Measurements from ENCODE around the gene MISP. TPM values are rescaled to one million over a fixed set of nuclear protein-coding genes. Genes with fewer than 3 reads are reported as not detected.

Gene MISP
- total and polyA plus RNA-seq, 9 of the 15 experiments (the other 6 are each of a cell fraction or from before 2014, with no cell fraction given): 0.04 to 0.29 (median 0.05) TPM; not detected in 5

- TF ChIP-seq, protein P1, sequence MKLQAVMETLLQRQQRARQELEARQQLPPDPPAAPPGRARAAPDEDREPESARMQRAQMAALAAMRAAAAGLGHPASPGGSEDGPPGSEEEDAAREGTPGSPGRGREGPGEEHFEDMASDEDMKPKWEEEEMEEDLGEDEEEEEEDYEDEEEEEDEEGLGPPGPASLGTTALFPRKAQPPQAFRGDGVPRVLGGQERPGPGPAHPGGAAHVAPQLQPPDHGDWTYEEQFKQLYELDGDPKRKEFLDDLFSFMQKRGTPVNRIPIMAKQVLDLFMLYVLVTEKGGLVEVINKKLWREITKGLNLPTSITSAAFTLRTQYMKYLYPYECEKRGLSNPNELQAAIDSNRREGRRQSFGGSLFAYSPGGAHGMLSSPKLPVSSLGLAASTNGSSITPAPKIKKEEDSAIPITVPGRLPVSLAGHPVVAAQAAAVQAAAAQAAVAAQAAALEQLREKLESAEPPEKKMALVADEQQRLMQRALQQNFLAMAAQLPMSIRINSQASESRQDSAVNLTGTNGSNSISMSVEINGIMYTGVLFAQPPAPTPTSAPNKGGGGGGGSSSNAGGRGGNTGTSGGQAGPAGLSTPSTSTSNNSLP (IDR thresholded peaks at IDR 0.05; ENCODE audit: borderline replicate concordance, low read depth, low read length): 0 out of 2 replicates have a peak, but pooled peaks have one; percentile 35
- TF ChIP-seq PREB (CRISPR knock-in tag; IDR thresholded peaks at IDR 0.05) (0 out of 2 replicates have a peak, but pooled peaks have one; percentile 68), PHF20 (IDR thresholded peaks at IDR 0.05; ENCODE audit: partially characterized antibody) (peak; percentile 58), POLR2B (IDR thresholded peaks at IDR 0.05; ENCODE audit: low read depth, partially characterized antibody) (peak; percentile 65), BRCA1 (IDR thresholded peaks at IDR 0.05) (no peak), BRCA1 (CRISPR knock-in tag; IDR thresholded peaks at IDR 0.05) (no peak), POLR3A (IDR thresholded peaks at IDR 0.05; ENCODE audit: borderline replicate concordance, extremely low read depth, insufficient read depth, insufficient read length) (no peak), CBX8 (IDR thresholded peaks at IDR 0.05; ENCODE audit: borderline replicate concordance, extremely low read depth, low read depth, low read length, poor library complexity, severe bottlenecking) (no peak), GABPB1 (CRISPR knock-in tag; IDR thresholded peaks at IDR 0.05) (peak; percentile 91), ZC3H4 (CRISPR knock-in tag; IDR thresholded peaks at IDR 0.05; ENCODE audit: borderline replicate concordance) (no peak), PYGO2 (tag; IDR thresholded peaks at IDR 0.05) (no peak), ZBTB7A (IDR thresholded peaks at IDR 0.05; ENCODE audit: borderline replicate concordance, control insufficient read depth, low read depth, low read length) (peak; percentile 25; the same call in 1 of the 2 replicates), ZNF398 (CRISPR knock-in tag; IDR thresholded peaks at IDR 0.05) (no peak), CCNT2 (IDR thresholded peaks at IDR 0.05; ENCODE audit: borderline replicate concordance, extremely low read depth, insufficient read length, low read depth, low read length) (peak; percentile 60)
- TF ChIP-seq, protein P2, sequence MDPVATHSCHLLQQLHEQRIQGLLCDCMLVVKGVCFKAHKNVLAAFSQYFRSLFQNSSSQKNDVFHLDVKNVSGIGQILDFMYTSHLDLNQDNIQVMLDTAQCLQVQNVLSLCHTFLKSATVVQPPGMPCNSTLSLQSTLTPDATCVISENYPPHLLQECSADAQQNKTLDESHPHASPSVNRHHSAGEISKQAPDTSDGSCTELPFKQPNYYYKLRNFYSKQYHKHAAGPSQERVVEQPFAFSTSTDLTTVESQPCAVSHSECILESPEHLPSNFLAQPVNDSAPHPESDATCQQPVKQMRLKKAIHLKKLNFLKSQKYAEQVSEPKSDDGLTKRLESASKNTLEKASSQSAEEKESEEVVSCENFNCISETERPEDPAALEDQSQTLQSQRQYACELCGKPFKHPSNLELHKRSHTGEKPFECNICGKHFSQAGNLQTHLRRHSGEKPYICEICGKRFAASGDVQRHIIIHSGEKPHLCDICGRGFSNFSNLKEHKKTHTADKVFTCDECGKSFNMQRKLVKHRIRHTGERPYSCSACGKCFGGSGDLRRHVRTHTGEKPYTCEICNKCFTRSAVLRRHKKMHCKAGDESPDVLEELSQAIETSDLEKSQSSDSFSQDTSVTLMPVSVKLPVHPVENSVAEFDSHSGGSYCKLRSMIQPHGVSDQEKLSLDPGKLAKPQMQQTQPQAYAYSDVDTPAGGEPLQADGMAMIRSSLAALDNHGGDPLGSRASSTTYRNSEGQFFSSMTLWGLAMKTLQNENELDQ (CRISPR knock-in tag; IDR thresholded peaks at IDR 0.05; ENCODE audit: borderline replicate concordance): no peak
- TF ChIP-seq, protein P3, sequence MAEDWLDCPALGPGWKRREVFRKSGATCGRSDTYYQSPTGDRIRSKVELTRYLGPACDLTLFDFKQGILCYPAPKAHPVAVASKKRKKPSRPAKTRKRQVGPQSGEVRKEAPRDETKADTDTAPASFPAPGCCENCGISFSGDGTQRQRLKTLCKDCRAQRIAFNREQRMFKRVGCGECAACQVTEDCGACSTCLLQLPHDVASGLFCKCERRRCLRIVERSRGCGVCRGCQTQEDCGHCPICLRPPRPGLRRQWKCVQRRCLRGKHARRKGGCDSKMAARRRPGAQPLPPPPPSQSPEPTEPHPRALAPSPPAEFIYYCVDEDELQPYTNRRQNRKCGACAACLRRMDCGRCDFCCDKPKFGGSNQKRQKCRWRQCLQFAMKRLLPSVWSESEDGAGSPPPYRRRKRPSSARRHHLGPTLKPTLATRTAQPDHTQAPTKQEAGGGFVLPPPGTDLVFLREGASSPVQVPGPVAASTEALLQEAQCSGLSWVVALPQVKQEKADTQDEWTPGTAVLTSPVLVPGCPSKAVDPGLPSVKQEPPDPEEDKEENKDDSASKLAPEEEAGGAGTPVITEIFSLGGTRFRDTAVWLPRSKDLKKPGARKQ (CRISPR knock-in tag; IDR thresholded peaks at IDR 0.05): no peak
These were observed 46.0 kb downstream of the MISP start, which contains the start of gene PTBP1 (continued) for GRCh38 chr19:796692-797527.
